Stimulated activated CD8-positive, alpha-beta memory T cell treated with anti-CD3 and anti-CD28 coated beads, Interleukin-4, amount 100 ng/mL, for 48 hours (primary cell): ENCODE data around the gene SLC9A9.

Source experiments
- DNase-seq: peaks from one replicate; pipeline ENCODE4 v3.0.0-alpha.2; 2020

SLC9A9 gene

GRCh38 chr3:143840636-143841035 lies 7.6 kb downstream of the SLC9A9 start:
- DNase-seq, result no peak

- DNase-seq, result no peak
Measured at GRCh38 chr3:143839980-143840379, 8.3 kb downstream of the SLC9A9 start.

GRCh38 chr3:143837076-143837475 lies 11.2 kb downstream of the SLC9A9 start:
- DNase-seq, result no peak

- no peak for DNase-seq
Measured at GRCh38 chr3:143835312-143835711, 13.0 kb downstream of the SLC9A9 start.

- no peak for DNase-seq
Measured at GRCh38 chr3:143832433-143832832, 15.8 kb downstream of the SLC9A9 start.

- DNase-seq, result no peak
Measured at GRCh38 chr3:143831994-143832393, 16.3 kb downstream of the SLC9A9 start.

GRCh38 chr3:143831208-143831607 lies 17.1 kb downstream of the SLC9A9 start:
- no peak for DNase-seq

DNA sequence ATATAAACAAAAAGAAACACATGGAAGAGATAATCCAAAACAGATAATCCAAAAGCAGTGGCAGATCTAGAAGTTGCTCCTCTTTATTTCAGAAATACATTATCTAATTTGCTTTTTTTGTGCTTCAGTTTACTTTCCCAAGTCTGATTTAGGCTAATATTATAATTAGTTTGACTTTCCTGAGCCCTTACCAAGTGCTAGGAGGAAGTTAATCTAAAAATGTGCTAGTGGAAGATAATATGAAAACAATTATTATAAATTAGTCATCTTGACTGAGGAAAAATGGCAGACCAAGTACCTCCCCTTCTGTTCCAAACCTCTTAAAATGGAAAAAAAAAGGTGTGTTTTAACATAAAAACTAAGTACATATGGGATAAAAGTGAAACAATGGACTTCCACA lies 17.5 kb downstream of the SLC9A9 start:
- DNase-seq, result no peak

GRCh38 chr3:143830063-143830462 lies 18.2 kb downstream of the SLC9A9 start:
- DNase-seq, result no peak

DNA sequence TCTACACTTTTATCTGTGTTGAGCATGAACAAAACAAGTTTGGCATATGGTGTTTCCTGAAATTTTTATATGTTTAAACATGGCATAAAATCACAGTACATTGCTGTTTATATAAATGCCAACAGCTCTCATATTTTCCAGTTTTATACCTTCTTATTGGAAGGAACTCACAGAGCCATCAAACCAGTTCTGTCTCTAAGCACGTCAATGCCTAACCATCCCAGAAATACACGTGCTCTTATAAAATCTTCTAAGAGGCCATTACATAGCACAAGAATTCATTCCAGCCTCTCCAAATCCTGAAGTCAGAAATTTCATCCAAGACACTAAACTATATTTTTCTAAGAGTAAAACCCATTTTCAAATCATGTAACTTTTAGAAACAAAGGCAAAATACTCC lies 20.8 kb downstream of the SLC9A9 start:
- DNase-seq, result no peak

- DNase-seq, result no peak
Measured at GRCh38 chr3:143826296-143826695, 22.0 kb downstream of the SLC9A9 start.

GRCh38 chr3:143825513-143825912 lies 22.8 kb downstream of the SLC9A9 start:
- no peak for DNase-seq

DNA sequence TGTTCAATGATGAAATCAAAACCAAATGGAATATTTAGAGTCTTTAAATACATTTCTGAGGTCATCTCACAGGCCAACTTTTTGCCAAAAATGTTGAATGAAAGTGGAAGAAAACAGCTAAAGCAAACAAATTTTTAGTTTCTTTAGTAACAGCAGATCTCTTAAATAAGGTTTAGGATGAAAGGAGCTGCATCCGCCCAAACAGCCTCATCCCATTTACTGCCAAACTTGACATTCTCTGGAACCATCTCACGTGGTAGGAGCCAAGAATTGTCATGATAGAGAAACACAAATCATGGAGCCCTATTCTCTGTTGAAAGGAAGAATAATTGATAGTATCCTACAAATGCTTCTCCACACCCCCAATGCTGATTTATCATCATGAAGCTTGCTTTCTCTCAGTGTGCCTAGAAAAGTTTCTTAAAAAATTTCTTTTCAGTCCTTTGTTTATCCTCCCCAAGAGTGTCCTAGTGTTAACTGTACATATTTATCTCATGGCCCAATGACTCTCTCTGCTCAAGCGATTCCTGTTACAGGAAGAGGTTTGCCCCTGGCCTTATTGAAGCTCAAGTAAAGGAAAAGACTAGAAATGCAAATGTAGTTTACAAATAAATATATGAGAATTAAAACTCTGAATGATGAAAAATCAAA lies 23.4 kb downstream of the SLC9A9 start:
- DNase-seq, result no peak

DNA sequence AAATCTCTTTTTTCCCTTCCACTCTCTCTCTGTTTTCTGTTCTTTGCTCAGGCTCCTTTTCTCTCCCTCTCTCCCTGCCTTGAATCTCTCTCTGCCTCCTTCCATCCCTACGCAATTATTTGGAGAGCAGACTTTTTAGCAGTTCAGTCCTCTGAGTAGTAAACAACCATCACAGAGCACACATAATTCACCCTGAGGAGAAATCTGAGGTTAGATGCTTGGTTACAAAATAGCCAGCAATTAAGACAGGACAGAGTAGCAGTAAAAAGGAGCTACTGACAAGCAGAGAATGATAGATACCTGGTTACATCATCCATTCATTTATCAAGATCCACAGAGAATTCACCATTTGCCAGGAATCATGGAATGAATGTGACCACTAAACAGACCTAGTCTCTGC lies 25.5 kb downstream of the SLC9A9 start:
- DNase-seq, result no peak

DNA sequence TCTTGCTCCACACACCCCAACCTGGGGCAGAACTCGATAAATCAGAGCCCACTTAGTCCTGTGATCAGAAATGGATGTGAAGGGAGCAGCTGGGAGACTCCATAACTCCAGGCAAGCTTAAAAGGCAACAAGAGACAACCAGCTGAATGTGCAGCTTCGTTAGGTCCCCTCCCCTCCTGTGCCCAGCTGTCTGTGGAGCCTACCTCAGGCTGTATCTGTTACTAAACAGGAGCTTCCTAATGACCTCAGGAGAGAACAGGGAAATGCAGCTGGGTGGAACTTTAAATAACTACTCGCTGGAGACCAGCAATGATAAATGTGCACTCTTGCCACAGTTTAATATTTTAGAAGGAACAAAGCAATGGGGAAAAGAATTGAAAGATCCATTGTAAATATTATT lies 25.9 kb downstream of the SLC9A9 start:
- no peak for DNase-seq

- DNase-seq, result no peak
Measured at GRCh38 chr3:143821862-143822261, 26.4 kb downstream of the SLC9A9 start.

DNA sequence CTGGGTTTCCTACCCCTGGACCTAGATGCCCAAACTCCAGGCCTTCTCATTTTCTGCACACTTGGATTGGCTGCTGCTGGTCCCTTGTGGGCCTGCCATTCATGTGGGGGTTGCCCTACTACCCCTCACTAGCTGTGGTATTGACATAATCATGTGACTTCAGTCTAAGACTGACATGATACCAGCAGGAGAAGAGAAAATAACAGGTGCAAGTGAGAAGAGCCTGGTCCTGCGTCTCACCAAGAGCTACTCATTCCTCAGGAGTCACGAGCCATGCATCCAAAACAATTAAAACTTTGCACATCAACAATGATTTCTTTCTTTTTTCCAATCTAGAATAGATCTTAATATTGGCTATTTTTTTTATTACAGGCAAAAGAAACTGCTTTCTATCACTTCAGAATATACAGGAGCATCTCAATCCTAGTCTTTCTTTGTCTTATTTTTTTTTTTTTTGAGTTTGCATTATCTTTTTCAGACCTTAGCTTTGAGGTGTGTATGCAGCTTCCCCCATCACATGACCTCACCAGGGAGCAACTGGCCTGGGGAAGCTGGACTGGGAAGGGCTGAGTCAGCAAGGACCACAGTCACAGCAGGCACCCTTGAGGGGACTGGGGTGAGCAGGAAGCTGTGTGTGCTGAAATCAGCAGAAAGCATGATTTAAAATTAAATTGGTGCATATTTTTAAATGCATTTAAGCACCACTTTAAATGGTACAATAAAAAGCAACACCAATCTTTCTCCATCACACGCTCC lies 27.6 kb downstream of the SLC9A9 start:
- DNase-seq, result no peak

GRCh38 chr3:143819890-143820289 lies 28.4 kb downstream of the SLC9A9 start:
- DNase-seq, result no peak

DNA sequence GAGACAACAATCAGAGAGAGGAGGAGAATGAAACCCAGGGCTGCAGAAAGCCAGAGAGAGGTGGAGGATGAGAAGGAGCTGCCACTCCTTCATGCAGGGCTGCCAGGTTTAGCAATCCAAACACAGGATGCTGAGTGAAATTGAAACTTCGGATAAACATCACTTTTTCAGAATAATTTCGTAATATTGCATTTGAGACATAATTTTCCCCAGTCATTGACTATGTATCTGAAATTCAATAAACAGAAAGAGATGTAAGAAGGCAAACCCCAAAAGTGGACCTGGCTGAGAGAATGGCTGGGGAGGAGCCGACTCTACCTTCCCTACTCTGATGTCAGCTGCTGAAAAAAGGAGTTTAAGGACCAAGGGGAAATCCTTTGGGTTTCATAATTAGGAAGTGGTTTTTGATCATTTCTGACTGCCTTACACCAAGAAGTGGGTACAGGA lies 33.8 kb downstream of the SLC9A9 start:
- DNase-seq, result no peak

- DNase-seq, result no peak
Measured at GRCh38 chr3:143812481-143812880, 35.8 kb downstream of the SLC9A9 start.

DNA sequence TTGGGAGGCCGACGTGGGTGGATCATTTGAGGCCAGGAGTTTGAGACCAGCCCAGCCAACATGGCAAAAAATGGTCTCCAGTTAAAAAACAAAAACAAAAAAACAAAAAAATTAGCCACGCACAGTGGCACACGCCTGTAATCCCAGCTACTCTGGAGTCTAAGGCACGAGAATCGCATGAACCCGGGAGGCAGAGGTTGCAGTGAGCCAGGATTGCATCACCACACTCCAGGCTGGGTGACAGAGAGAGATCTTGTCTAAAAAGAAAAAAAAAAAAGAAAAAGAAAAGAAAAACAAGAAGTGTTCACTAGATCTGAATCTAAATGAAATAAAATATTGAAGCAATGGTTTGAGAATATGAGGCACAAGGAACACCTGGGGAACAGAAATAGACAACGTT lies 36.7 kb downstream of the SLC9A9 start:
- no peak for DNase-seq

DNA sequence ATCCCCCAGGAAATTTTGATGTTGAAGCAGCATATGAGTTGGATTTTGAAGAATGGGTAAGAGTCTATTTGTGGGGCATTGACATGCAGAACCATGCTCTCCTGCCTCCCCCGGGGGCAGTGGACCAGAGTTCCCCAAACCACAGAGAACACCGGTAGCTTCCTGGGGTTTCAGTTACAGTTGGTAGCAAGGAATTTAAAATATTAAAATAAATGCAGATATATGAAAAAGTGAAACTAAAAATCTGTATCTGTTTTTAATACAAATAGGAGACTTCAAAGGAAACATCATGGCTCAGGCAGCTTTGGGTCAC lies 37.4 kb downstream of the SLC9A9 start:
- no peak for DNase-seq

DNA sequence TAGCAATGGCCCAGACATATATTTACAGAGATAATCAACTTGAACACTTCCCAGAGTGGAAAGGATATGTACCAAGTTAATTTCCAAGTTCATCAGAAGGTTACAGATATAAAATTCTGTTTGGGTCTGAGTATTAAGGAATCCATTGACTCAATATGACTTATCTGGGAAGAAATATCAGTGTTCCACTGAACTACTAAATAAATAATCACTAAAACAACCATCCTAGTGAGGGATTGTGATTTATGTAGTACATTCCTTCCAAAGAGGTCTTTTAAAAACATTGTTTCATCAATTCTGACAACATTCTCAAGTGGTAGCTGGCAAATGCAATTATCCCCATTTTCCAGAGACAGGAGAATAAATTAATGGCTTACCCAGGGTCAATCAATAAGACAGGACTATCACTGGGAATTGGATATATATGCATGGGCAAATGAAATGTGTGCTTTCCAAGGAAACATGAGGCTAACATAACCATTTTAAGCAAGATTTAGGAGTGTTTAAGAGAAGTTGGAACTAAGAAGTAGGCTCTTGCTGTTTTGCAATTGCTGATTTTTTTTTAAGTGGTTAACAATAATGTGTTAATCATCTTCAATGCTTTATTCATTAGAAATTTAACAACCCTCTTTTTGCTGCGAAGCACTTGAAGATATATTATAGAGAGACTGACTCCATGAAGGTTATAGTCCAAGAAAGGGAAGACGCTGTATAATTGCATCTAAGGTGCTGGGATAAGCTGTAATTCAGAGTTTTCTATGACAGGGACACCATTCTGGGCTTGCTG lies 37.9 kb downstream of the SLC9A9 start:
- no peak for DNase-seq

GRCh38 chr3:143809121-143809621 lies 39.1 kb downstream of the SLC9A9 start:
- DNase-seq, result no peak
